SK-N-MC (cell line): ENCODE results near the gene EBF4.

Source experiments
- EZH2 ChIP-seq: fragments of 200-600 bp; sonication (generic); IDR thresholded peaks from one replicate; pipeline ENCODE4 v1.6.1; 2017; ENCODE audit warnings: antibody characterized with exemption
- POLR2AphosphoS5 ChIP-seq: IDR thresholded peaks from 2 replicates; pipeline ENCODE4 v1.6.1; 2012; ENCODE audit warnings: mild to moderate bottlenecking, low read depth, low read length, borderline replicate concordance

GRCh38 chr20:2680046-2680445, 12.5 kb upstream of the EBF4 start:
- TF ChIP-seq EZH2 (no peak), POLR2AphosphoS5 (no peak)
